GM18867 (cell line): ENCODE results near the gene CCDC38.
A peak's percentile ranks its signal among the peaks of the same experiment; 100 is the strongest.
"Not testable (repeated sequence)": the region's sequence is repeated elsewhere in the genome, so short reads cannot be mapped to it uniquely, and the experiment has no call there.

ENCODE experiments used
- ATAC-seq: cut with Tn5 transposase; IDR thresholded peaks from one replicate; pipeline ENCODE4 v1.9.1; 2021; ENCODE audit warnings: mild to moderate bottlenecking, moderate library complexity; ENCODE audit not compliant: unreplicated experiment

The CCDC38 gene

DNA sequence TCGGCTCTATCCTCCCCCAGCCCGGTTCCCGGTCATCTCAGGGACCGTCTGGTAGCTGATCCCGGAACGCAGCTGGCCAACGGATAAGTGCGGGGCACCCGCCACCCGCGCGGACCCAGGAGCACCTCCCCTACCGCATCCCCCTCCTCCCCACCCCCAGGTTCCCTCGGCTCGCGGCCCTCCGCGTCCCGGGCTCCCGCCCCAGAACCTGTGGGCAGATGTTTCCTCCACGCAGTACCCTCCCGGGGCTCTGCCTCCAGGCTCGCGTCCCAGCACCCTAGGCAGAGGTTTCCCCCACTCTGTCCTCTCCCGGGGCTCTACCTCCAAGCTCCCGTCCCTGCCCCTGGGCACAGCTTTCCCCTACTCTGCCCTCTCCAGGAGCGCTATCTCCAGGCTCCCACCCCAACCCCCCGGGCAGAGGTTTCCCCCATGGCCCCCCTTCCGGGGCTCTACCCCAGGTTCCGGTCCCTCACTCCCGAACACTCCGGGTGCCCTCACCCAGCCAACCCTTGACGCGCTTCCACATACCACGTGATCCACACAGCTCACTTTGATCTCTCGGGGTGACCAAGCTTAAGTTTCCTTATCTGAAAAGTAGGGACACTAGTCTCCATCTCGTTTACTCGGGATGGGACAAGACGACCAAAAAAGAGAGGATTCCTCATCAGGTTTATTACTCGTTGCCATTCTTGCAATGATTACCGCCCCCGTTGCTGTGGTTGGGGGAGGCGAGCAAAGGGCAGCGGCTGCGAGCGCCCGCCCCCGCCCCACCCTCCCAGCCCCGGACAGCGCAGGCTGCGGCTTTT is at the start of gene CCDC38:
TSS of gene CCDC38 (minus strand) at position 91 of the 806 bp plus-strand sequence. CDS start 6,105 bp downstream, outside the sequence.
- peak; percentile 99 for ATAC-seq

DNA sequence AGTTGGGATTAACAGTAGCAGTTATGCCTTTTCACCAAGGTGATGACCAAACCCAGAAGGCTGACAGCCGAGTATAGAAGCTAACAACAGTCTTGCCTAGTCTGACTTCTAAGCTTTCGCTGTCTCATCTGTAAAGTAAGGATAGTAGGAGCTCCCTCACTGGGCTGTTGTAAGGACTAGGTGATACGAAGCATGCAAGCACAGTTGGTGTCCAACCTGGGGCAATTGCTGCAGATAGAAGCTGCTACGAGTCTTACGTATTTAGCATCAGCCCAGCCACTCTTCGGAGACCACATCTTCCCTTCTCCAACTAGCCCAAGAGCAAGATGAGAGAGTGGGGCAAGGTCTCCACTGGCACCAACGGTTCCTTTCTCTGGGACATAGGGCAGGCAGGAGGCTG is 47.7 kb upstream of the CCDC38 start:
- no peak for ATAC-seq

- ATAC-seq: no peak
These were observed 47.2 kb upstream of the CCDC38 start for GRCh38 chr12:95989504-95990123.

DNA sequence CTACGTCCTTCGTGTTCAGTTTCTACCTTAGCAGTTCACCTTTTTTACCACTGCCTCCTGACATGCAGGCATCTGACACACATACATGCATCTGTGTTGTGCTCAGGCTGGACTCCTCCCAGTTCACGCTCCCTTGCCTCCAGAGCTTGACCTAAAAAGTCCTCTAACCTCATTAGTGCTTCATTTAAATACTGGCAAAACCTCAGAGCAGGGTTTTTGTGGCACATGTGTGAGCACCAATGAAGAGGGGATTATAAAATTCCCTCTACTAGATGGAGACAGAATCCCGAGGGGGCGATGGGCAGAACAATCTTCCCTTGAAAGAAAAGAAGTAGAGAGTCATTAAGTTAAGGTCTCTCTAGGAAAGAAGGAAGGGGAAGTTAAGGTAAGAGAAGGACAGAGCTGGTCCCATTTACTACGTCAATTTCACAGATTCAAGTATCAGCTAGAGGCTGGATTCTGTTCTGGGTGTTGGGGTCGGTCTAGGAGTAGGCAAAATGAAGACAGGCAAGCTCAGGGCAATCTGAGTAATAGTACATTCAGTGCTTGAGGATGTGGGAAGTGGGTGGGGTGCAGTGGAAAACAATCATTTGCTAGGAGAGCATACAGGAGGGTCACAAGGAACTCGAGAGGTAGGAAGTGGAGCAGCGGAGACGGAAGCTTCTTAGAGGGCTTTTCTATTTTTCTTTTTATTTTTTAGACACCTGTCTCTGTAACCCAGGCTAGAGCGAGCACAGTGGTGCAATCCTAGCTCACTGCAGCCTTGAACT is 46.3 kb upstream of the CCDC38 start:
- ATAC-seq: no peak

GRCh38 chr12:95986635-95987570 is 44.5 kb upstream of the CCDC38 start:
- no peak for ATAC-seq

- ATAC-seq: no peak
These were observed 42.3 kb upstream of the CCDC38 start for GRCh38 chr12:95984682-95985081.

DNA sequence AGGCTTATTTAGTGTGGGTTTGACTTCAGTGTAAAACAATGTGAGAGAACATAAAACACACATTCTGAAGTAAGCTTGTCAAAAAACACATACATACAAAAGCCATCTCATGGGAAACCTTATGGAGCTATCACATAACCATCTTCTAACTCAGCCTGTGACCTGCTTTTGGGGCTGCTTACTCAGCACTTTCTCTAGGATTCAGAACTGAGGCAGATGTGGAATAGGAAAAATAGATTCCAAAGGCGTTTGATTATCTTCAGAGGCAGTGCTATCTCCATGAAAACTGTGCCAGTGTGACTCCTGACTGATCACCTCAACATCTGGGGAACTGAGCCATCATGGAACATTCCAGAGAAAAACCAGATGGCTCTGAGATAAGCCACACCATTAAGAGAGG is 40.2 kb upstream of the CCDC38 start:
- no peak for ATAC-seq

- no peak for ATAC-seq
These were observed 38.0 kb upstream of the CCDC38 start for GRCh38 chr12:95980437-95980836.

- ATAC-seq: no peak
These were observed 36.4 kb upstream of the CCDC38 start for GRCh38 chr12:95978774-95979173.

GRCh38 chr12:95978351-95978750 is 35.9 kb upstream of the CCDC38 start:
- no peak for ATAC-seq

GRCh38 chr12:95977764-95978305 is 35.4 kb upstream of the CCDC38 start:
- no peak for ATAC-seq

DNA sequence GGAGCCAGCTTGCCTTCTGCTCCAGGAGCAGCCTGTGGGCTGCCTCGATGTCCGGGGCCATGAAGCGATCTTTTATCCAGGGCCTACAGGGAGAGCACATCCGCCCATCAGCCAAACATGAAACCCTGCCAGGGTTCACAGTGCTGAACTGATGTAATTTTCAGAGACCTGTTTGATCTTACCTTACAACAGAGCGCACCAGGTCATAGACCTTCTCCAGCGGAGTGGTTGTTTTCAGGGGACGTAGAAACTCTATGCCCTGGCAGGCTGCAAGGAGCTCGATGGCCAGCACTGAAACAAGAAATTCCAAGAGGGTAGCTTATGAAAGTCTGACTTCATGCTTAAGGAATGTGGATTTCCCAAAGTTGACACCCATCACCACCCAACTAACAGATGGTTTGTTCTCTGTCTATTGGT is 34.0 kb upstream of the CCDC38 start:
- no peak for ATAC-seq

- no peak for ATAC-seq
These were observed 33.1 kb upstream of the CCDC38 start for GRCh38 chr12:95975491-95975890.

- ATAC-seq: no peak
These were observed 31.9 kb upstream of the CCDC38 start for GRCh38 chr12:95974358-95974757.

GRCh38 chr12:95972832-95973456 is 30.5 kb upstream of the CCDC38 start:
- no peak for ATAC-seq

- no peak for ATAC-seq
These were observed 28.5 kb upstream of the CCDC38 start for GRCh38 chr12:95970905-95971304.

- ATAC-seq: not testable (repeated sequence)
These were observed 26.7 kb upstream of the CCDC38 start for GRCh38 chr12:95969116-95969515.

DNA sequence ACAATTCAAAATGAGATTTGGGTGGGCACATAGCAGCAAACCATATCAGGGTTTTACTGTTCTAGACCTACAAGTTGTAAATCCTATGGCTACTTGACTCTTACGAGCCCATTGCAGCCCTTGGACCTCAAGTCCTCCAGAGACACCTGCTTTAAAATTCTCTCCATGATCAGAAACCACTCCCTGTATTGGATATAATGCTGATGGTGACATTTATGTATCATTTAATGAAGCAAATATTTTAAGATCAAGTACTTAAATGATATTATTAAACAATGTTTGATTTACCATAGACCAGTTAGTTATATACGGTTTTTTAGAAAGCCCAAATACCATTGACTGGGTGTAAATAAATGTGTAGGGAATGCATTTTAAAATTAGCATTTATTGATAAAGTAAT is 24.9 kb upstream of the CCDC38 start:
- no peak for ATAC-seq

DNA sequence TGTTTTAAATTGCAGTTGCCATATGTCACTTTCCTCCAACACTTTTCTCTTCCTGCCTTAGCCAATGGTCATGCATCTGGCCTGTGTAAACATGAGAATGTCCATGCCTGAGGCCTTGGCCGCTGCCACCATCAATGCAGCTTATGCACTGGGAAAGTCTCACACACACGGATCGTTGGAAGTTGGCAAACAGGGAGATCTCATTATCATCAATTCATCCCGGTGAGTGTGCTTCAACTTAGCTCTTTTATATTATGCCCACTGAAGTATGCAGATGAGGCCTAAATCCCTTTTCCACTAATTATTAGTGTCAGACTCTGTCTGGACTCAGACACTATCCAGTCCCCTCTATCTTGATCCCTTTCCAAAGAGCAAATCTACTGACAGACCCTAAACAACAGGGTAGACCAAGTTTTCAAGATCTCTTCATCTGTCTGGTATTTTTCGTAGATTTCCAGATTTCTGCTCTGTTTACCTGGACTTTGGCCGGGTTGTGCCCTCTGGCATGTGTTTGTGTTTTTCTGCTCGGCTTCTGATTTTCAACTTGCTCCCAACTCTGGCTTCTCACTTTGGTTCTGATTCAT is 24.0 kb upstream of the CCDC38 start:
- no peak for ATAC-seq
